ENCODE measurements around the gene C1S.
"Not testable (repeated sequence)": the region's sequence is repeated elsewhere in the genome, so short reads cannot be mapped to it uniquely, and the experiment has no call there.

Gene C1S

GRCh38 chr12:7035463-7035862 is 25.1 kb upstream of the C1S start:
- Mint-ChIP-seq H3K4me3 (no peak overlapping the region), H3K9me3 (no peaks in the 10 kb centered on the region), H3K27me3 (no peaks in the 10 kb centered on the region), H3K27ac (no peak overlapping the region), H3K4me1 (no peaks in the 10 kb centered on the region), H3K36me3 (no peaks in the 10 kb centered on the region)

GRCh38 chr12:7037411-7037810 is 23.1 kb upstream of the C1S start:
- H3K9me3 Mint-ChIP-seq, H3K27ac Mint-ChIP-seq, H3K27me3 Mint-ChIP-seq, H3K4me3 Mint-ChIP-seq, H3K4me1 Mint-ChIP-seq, H3K36me3 Mint-ChIP-seq: not testable (repeated sequence)

GRCh38 chr12:7038591-7038990 is 21.9 kb upstream of the C1S start:
- H3K27me3 Mint-ChIP-seq, result no peaks in the 10 kb centered on the region

GRCh38 chr12:7039403-7039802 is 21.1 kb upstream of the C1S start:
- Mint-ChIP-seq H3K4me3 (no peak overlapping the region), H3K9me3 (no peaks in the 10 kb centered on the region), H3K36me3 (no peaks in the 10 kb centered on the region), H3K4me1 (no peaks in the 10 kb centered on the region), H3K27me3 (no peaks in the 10 kb centered on the region), H3K27ac (no peak overlapping the region)

More at GRCh38 chr12:7038591-7038990, 21.9 kb upstream of the C1S start:
- Mint-ChIP-seq H3K4me3 (no peak overlapping the region), H3K27ac (no peak overlapping the region), H3K4me1 (no peaks in the 10 kb centered on the region), H3K9me3 (no peaks in the 10 kb centered on the region), H3K36me3 (no peaks in the 10 kb centered on the region)

- H3K4me3 Mint-ChIP-seq, result no peak overlapping the region
- H3K27ac Mint-ChIP-seq, result no peak overlapping the region
- no peaks in the 10 kb centered on the region for H3K9me3 Mint-ChIP-seq
- H3K27me3 Mint-ChIP-seq, result no peaks in the 10 kb centered on the region
- H3K36me3 Mint-ChIP-seq, result no peaks in the 10 kb centered on the region
- peaks cover 11% of the 10 kb centered on the region for H3K4me1 Mint-ChIP-seq
Measured at GRCh38 chr12:7042842-7043241, 17.7 kb upstream of the C1S start.

- peaks cover 14% of the 10 kb centered on the region for H3K4me1 Mint-ChIP-seq
- no peaks in the 10 kb centered on the region for H3K36me3 Mint-ChIP-seq
- H3K27me3 Mint-ChIP-seq, result no peaks in the 10 kb centered on the region
- no peak overlapping the region for H3K4me3 Mint-ChIP-seq
- no peak overlapping the region for H3K27ac Mint-ChIP-seq
- no peaks in the 10 kb centered on the region for H3K9me3 Mint-ChIP-seq
Measured at GRCh38 chr12:7045913-7046312, 14.6 kb upstream of the C1S start.

GRCh38 chr12:7046383-7047105 is 14.0 kb upstream of the C1S start:
- Mint-ChIP-seq H3K36me3 (no peaks in the 10 kb centered on the region), H3K4me3 (no peak overlapping the region), H3K4me1 (peaks cover 14% of the 10 kb centered on the region), H3K27me3 (no peaks in the 10 kb centered on the region), H3K27ac (no peak overlapping the region), H3K9me3 (no peaks in the 10 kb centered on the region)

- Mint-ChIP-seq H3K4me1 (peaks cover 14% of the 10 kb centered on the region), H3K27ac (no peak overlapping the region), H3K27me3 (no peaks in the 10 kb centered on the region), H3K9me3 (no peaks in the 10 kb centered on the region), H3K36me3 (no peaks in the 10 kb centered on the region), H3K4me3 (no peak overlapping the region)
Measured at GRCh38 chr12:7047306-7047705, 13.2 kb upstream of the C1S start.

- not testable (repeated sequence) for H3K4me3 Mint-ChIP-seq, H3K27me3 Mint-ChIP-seq, H3K27ac Mint-ChIP-seq, H3K36me3 Mint-ChIP-seq, H3K9me3 Mint-ChIP-seq
- H3K4me1 Mint-ChIP-seq, result peaks cover 14% of the 10 kb centered on the region
Measured at GRCh38 chr12:7049445-7049951, 11.0 kb upstream of the C1S start.

- H3K4me3 Mint-ChIP-seq, H3K36me3 Mint-ChIP-seq, H3K9me3 Mint-ChIP-seq, H3K27ac Mint-ChIP-seq, H3K27me3 Mint-ChIP-seq: not testable (repeated sequence)
- peaks cover 14% of the 10 kb centered on the region for H3K4me1 Mint-ChIP-seq
Measured at GRCh38 chr12:7049973-7050372, 10.5 kb upstream of the C1S start.

- Mint-ChIP-seq H3K4me1 (no peaks in the 10 kb centered on the region), H3K36me3 (no peaks in the 10 kb centered on the region), H3K27ac (no peak overlapping the region), H3K4me3 (no peak overlapping the region), H3K27me3 (peaks cover 4% of the 10 kb centered on the region), H3K9me3 (no peaks in the 10 kb centered on the region)
Measured at GRCh38 chr12:7054925-7055324, 5.6 kb upstream of the C1S start.

GRCh38 chr12:7055736-7056135 is 4.8 kb upstream of the C1S start:
- H3K4me3 Mint-ChIP-seq, H3K27me3 Mint-ChIP-seq, H3K27ac Mint-ChIP-seq: not testable (repeated sequence)

GRCh38 chr12:7058163-7058845 is 2.2 kb upstream of the C1S start:
- no peak overlapping the region for H3K27ac Mint-ChIP-seq
- H3K4me3 Mint-ChIP-seq, result no peak overlapping the region
- H3K4me1 Mint-ChIP-seq, result no peaks in the 10 kb centered on the region
- H3K36me3 Mint-ChIP-seq, result no peaks in the 10 kb centered on the region
- H3K27me3 Mint-ChIP-seq, result peaks cover 6% of the 10 kb centered on the region
- no peaks in the 10 kb centered on the region for H3K9me3 Mint-ChIP-seq

More at GRCh38 chr12:7055736-7056135, 4.8 kb upstream of the C1S start:
- not testable (repeated sequence) for H3K9me3 Mint-ChIP-seq, H3K36me3 Mint-ChIP-seq, H3K4me1 Mint-ChIP-seq

GRCh38 chr12:7058850-7059395 is 1.6 kb upstream of the C1S start:
- H3K27me3 Mint-ChIP-seq, result peaks cover 6% of the 10 kb centered on the region
- H3K27ac Mint-ChIP-seq, result no peak overlapping the region
- H3K4me1 Mint-ChIP-seq, result no peaks in the 10 kb centered on the region
- no peak overlapping the region for H3K4me3 Mint-ChIP-seq
- H3K36me3 Mint-ChIP-seq, result no peaks in the 10 kb centered on the region
- H3K9me3 Mint-ChIP-seq, result no peaks in the 10 kb centered on the region

- Mint-ChIP-seq H3K36me3 (no peaks in the 10 kb centered on the region), H3K27me3 (peaks cover 4% of the 10 kb centered on the region), H3K4me3 (no peak overlapping the region), H3K4me1 (no peaks in the 10 kb centered on the region), H3K9me3 (no peaks in the 10 kb centered on the region), H3K27ac (no peak overlapping the region)
Measured at GRCh38 chr12:7059780-7060179, 738 bp upstream of the C1S start.

- Mint-ChIP-seq H3K4me3 (no peak overlapping the region), H3K27ac (no peak overlapping the region), H3K9me3 (no peaks in the 10 kb centered on the region), H3K27me3 (peaks cover 5% of the 10 kb centered on the region), H3K4me1 (no peaks in the 10 kb centered on the region), H3K36me3 (no peaks in the 10 kb centered on the region)
Measured at GRCh38 chr12:7061138-7061537, 620 bp downstream of the C1S start.
